ENCODE measurements around the gene MAP3K19. TPM values are rescaled to one million over a fixed set of nuclear protein-coding genes. Genes with fewer than 3 reads are reported as not detected.

Gene MAP3K19
- polyA plus RNA-seq, 1 experiment: not detected

- H3K4me3 ChIP-seq (ENCODE audit: low read depth, low read length): peak overlapping the region; percentile 99
- CTCF ChIA-PET: interaction anchor here (1.2 to 1.3 kb wide), 2 partner anchors 49 to 95 kb away, joined by 4 to 5 read pairs; no protein-coding TSS in a partner anchor
- no peak overlapping the region for H3K27ac ChIP-seq (ENCODE audit: low read depth, low read length)
- no peaks in the 10 kb centered on the region for H3K27me3 ChIP-seq (ENCODE audit: control insufficient read depth, insufficient read depth, low read length)
- POLR2A ChIA-PET: interaction anchor here (1.0 kb wide), 1 partner anchor 11 kb away, joined by 3 read pairs; no protein-coding TSS in a partner anchor
- no peaks in the 10 kb centered on the region; the same call in 1 of the 2 replicates for H3K9me3 ChIP-seq (ENCODE audit: control insufficient read depth, insufficient read depth, low read length)
- TF ChIP-seq, protein P1, sequence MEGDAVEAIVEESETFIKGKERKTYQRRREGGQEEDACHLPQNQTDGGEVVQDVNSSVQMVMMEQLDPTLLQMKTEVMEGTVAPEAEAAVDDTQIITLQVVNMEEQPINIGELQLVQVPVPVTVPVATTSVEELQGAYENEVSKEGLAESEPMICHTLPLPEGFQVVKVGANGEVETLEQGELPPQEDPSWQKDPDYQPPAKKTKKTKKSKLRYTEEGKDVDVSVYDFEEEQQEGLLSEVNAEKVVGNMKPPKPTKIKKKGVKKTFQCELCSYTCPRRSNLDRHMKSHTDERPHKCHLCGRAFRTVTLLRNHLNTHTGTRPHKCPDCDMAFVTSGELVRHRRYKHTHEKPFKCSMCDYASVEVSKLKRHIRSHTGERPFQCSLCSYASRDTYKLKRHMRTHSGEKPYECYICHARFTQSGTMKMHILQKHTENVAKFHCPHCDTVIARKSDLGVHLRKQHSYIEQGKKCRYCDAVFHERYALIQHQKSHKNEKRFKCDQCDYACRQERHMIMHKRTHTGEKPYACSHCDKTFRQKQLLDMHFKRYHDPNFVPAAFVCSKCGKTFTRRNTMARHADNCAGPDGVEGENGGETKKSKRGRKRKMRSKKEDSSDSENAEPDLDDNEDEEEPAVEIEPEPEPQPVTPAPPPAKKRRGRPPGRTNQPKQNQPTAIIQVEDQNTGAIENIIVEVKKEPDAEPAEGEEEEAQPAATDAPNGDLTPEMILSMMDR (IDR thresholded peaks at IDR 0.05; ENCODE audit: low read depth, low read length): no peak
- no peak for DNase-seq (ENCODE audit: low read depth, low spot score)
Observed at GRCh38 chr2:135052997-135053474, 5.8 kb upstream of the MAP3K19 start.

DNA sequence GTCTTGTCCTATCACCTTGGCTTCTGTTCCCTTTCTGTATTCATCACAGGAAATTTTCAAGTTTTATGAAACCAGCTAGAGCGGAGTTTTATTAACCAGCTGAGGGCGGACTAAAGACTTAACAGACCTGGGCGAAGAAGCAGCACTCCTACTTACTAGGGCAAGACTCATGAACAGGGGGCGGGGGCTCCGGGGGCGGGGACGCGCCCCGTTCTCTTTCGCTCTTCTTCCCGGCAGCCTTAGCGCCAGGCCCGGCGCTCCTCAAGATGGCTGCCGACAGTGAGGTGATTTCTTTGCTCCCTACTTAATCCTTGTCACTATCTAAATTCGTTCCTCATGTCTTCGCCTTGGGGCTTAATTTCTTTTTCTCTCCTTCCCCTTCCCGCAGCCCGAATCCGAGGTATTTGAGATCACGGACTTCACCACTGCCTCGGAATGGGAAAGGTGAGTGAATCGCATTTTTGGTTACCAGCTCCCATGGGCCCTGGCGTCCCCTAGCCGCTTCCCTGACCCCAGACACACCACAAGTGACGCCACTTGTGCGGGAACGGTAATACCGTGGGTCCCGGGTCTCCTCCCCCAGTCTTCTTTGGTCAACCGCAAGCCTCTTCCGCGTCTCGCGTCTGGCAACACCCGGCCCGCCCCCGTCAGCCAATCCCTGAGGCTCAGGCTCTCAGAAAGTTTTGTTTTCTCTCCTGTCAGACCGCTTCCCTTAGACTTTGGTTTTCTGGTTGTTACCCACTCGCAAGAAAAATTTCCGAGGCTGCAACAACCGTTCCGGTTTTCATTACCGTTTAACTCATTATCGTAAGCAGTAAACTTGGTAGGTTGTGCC, 5.0 kb upstream of the MAP3K19 start, which contains the start of gene RAB3GAP1:
RAB3GAP1 (plus strand) TSS at position 251 of the 835 bp plus-strand sequence; CDS start at position 267, 16 bp downstream.
- ChIA-PET CTCF (interaction anchor here (1.2 to 1.3 kb wide), 3 partner anchors 48 to 95 kb away, joined by 4 to 6 read pairs (median 5); no protein-coding TSS in a partner anchor), POLR2A (no interaction called here)
- TF ChIP-seq, protein P1 (IDR thresholded peaks at IDR 0.05; ENCODE audit: low read depth, low read length): no peak

GRCh38 chr2:135050684-135051083, 3.4 kb upstream of the MAP3K19 start:
- no peak overlapping the region for H3K27ac ChIP-seq (ENCODE audit: low read depth, low read length)
- ChIA-PET CTCF (no interaction called here), POLR2A (no interaction called here)
- H3K4me3 ChIP-seq (ENCODE audit: low read depth, low read length): no peak overlapping the region
- DNase-seq (ENCODE audit: low read depth, low spot score): no peak
- TF ChIP-seq, protein P1 (IDR thresholded peaks at IDR 0.05; ENCODE audit: low read depth, low read length): no peak
- H3K27me3 ChIP-seq (ENCODE audit: control insufficient read depth, insufficient read depth, low read length): peaks cover 4% of the 10 kb centered on the region
- no peaks in the 10 kb centered on the region; the same call in 1 of the 2 replicates for H3K9me3 ChIP-seq (ENCODE audit: control insufficient read depth, insufficient read depth, low read length)

More for the DNA sequence above, 5.0 kb upstream of the MAP3K19 start, which contains the start of gene RAB3GAP1:
- no peaks in the 10 kb centered on the region; the same call in 1 of the 2 replicates for H3K9me3 ChIP-seq (ENCODE audit: control insufficient read depth, insufficient read depth, low read length)
- peak within 1 kb of the TSS; percentile 99 for H3K4me3 ChIP-seq (ENCODE audit: low read depth, low read length)
- no peaks in the 10 kb centered on the region for H3K27me3 ChIP-seq (ENCODE audit: control insufficient read depth, insufficient read depth, low read length)
- peak; percentile 41 for DNase-seq (ENCODE audit: low read depth, low spot score)
- peak within 1 kb of the TSS; percentile 98 for H3K27ac ChIP-seq (ENCODE audit: low read depth, low read length)

DNA sequence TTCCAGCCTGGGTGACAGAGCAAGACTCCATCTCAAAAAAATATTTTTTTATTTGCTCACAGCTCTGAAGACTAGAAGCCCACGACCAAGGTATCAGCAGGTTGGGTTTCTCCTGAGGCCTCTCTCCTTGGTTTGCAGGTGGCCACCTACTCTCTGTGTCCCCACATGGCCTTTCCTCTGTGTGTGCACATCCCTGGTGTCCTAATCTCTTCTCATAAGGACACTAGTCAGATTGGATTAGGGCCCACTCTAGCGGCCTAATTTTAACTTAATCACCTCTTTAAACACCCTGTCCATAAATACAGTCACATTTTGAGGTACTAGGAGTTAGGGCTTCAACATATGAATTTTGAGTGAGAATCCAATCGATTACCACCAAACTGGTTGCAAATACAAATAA, 2.9 kb upstream of the MAP3K19 start:
- Histone ChIP-seq H3K27me3 (ENCODE audit: control insufficient read depth, insufficient read depth, low read length) (peaks cover 6% of the 10 kb centered on the region), H3K9me3 (ENCODE audit: control insufficient read depth, insufficient read depth, low read length) (no peaks in the 10 kb centered on the region; the same call in 1 of the 2 replicates), H3K4me3 (ENCODE audit: low read depth, low read length) (no peak overlapping the region), H3K27ac (ENCODE audit: low read depth, low read length) (no peak overlapping the region)
- TF ChIP-seq, protein P1 (IDR thresholded peaks at IDR 0.05; ENCODE audit: low read depth, low read length): no peak
- ChIA-PET POLR2A (no interaction called here), CTCF (no interaction called here)
- DNase-seq (ENCODE audit: low read depth, low spot score): no peak

DNA sequence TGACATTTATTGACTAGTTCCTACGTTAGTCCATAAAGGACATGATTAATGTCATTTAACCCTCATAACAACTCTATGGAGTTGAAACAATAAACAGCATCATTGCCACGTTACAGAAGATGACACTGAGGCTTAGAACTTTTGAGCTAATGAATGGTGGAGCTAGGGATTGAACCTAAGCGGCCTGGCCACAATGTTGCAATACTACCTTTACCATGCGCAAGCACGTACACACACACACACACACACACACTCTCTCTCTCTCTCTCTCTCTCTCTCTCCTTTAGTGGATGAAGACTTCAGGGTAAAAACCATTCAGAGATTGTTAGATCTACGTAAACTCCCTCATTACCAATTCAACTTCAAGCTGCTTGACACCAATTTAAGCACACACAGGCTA, 875 bp upstream of the MAP3K19 start:
- ChIA-PET POLR2A (no interaction called here), CTCF (interaction anchor here (0.5 to 0.6 kb wide), 2 partner anchors 48 to 119 kb away, joined by 3 to 4 read pairs; no protein-coding TSS in a partner anchor)
- TF ChIP-seq, protein P1 (IDR thresholded peaks at IDR 0.05; ENCODE audit: low read depth, low read length): no peak
- no peak overlapping the region for H3K27ac ChIP-seq (ENCODE audit: low read depth, low read length)
- no peak for DNase-seq (ENCODE audit: low read depth, low spot score)
- no peaks in the 10 kb centered on the region; the same call in 1 of the 2 replicates for H3K9me3 ChIP-seq (ENCODE audit: control insufficient read depth, insufficient read depth, low read length)
- H3K4me3 ChIP-seq (ENCODE audit: low read depth, low read length): no peak overlapping the region
- H3K27me3 ChIP-seq (ENCODE audit: control insufficient read depth, insufficient read depth, low read length): peaks cover 6% of the 10 kb centered on the region
